NCI-H2171 (cell line): ENCODE results near the gene SCARB1.
"Not testable (repeated sequence)": the region's sequence is repeated elsewhere in the genome, so short reads cannot be mapped to it uniquely, and the experiment has no call there.

ENCODE experiments used
- DNase-seq: peaks from one replicate; lab custom pipeline; 2025; lab: John Stamatoyannopoulos, UW

Gene SCARB1, protein sequence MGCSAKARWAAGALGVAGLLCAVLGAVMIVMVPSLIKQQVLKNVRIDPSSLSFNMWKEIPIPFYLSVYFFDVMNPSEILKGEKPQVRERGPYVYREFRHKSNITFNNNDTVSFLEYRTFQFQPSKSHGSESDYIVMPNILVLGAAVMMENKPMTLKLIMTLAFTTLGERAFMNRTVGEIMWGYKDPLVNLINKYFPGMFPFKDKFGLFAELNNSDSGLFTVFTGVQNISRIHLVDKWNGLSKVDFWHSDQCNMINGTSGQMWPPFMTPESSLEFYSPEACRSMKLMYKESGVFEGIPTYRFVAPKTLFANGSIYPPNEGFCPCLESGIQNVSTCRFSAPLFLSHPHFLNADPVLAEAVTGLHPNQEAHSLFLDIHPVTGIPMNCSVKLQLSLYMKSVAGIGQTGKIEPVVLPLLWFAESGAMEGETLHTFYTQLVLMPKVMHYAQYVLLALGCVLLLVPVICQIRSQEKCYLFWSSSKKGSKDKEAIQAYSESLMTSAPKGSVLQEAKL

DNA sequence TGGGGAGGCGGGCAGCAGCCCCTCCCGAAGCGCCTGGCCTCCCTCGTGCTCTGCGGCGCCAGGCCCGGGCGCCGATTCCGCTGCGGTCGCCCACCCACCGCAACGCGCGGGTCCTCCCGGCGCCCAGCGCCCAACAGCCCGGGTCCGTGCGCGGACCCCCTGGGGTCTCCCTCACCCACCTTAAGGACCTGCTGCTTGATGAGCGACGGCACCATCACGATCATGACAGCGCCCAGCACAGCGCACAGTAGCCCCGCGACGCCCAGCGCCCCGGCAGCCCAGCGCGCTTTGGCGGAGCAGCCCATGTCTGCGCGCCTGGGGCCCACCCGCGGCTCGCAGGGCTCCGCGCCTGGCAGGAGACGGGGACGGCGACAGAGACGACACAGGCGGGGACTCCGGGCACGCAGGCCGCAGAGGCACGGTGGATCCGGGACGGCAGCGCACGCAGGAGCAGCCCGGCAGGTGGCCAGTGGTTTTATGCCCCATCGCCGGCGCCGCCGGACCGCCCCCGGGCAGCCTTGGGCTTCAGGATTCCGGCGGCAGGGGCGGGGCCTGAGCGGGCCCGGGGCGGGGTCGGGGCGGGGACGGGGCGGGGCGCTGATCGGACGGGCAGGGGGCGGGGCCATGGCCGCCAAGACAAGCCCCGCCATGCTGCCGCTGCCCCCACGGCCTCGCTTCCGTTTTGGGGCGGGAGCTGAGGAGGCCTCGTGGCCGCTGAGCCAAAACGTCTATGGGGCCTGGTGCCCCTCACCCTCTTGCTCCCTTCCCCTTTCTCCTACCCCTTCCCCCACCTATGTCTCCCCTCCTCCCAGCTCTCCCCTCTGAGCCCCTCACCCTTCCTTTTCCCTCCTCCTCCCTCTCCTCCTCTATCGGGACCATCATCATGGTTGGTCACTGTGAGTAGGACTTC, at the start of gene SCARB1:
SCARB1 (minus strand) TSS at position 449 of the 910 bp plus-strand sequence; CDS start at position 305, 144 bp downstream.
- DNase-seq, result peak; percentile 74

DNA sequence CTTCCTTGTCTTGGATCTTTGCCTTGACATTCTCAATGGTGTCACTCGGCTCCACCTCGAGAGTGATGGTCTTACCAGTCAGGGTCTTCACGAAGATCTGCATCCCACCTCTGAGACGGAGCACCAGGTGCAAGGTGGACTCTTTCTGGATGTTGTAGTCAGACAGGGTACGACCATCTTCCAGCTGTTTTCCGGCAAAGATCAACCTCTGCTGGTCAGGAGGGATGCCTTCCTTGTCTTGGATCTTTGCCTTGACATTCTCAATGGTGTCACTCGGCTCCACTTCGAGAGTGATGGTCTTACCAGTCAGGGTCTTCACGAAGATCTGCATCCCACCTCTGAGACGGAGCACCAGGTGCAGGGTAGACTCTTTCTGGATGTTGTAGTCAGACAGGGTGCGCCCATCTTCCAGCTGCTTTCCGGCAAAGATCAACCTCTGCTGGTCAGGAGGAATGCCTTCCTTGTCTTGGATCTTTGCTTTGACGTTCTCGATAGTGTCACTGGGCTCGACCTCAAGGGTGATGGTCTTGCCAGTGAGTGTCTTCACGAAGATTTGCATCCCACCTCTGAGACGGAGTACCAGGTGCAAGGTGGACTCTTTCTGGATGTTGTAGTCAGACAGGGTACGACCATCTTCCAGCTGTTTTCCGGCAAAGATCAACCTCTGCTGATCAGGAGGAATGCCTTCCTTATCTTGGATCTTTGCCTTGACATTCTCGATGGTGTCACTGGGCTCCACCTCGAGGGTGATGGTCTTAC, 49.0 kb upstream of the SCARB1 start:
- DNase-seq, result not testable (repeated sequence)

DNA sequence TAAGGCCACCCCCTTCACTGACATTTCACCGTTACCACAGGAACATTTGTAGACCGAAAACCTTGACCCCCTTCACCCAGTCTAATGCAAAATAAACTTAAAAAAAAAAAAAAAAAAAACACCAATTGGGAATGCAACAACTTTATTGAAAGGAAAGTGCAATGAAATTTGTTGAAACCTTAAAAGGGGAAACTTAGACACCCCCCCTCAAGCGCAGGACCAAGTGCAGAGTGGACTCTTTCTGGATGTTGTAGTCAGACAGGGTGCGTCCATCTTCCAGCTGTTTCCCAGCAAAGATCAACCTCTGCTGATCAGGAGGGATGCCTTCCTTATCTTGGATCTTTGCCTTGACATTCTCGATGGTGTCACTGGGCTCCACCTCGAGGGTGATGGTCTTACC, 47.9 kb upstream of the SCARB1 start:
- not testable (repeated sequence) for DNase-seq

DNA sequence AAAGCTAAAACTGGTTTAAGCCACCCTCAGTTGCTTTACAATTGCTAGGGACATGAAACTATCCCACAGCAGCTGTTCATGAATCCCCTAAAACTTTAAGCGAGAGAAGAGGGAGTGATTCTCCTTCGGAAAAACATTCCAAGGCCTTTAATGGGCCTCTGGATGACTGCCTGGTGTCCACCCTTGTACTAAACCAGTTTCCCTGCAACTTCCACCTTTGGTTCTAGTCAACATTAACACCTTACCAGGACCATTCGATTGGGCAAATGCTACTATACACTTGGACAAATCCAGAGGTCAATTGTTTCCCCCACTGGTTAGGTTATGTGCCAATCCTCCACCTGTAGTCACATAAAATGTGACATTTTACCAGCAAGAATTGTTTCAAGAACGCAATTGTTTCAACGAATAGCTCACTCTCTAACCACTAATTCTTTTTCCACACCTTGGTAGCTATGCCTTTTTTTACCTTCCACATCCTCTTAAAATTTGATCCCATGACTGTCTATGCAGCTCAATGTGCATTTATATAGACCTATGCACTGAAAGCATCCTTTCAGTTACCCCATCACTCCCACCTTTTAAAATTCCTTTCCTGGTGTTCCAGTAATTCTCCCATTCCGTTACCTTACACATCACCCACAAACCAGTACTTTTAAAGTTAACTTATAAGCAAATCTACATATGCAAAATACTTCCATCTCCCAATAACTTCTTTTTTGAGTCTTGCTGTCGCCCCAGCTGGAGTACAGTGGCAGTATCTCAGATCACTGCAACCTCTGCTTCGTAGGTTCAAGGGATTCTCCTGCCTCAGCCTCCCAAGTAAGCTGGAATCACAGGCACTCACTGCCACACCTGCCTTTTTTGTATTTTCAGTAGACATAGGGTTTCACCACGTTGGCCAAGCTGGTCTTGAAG, 47.2 kb upstream of the SCARB1 start:
- no peak for DNase-seq

DNA sequence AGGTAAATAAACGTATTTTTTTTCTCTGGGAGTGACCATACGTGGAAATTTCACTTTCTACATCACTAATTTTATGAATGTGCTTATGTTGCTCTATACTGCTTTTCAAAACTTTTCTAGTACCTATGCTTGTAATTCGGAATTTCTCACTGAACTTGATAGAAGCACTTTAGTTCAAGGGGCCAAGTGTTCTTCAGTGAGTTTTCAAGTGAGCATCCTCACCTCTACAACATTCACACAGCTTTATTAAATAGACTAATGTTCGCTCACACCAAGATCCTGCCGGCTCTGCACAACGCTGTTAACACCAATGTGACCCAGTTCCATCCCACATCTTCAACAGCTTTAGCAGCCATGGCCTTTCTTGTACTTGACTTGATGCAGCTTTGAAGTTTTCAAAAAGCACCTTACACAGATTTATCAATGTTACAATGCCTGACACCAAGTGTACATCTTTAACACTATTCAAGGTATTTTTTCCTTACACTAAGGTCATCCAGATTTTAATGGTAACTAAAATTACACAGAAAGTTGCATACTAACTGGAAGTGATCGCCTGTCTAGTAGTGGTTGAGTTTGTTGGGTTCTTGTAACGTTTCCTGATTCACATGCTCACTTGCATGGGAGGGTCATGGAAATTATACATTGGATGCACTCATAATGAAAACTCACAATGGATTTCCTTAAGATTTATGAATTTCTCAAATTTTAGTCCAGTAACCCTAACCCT, 46.3 kb upstream of the SCARB1 start:
- DNase-seq, result no peak

DNA sequence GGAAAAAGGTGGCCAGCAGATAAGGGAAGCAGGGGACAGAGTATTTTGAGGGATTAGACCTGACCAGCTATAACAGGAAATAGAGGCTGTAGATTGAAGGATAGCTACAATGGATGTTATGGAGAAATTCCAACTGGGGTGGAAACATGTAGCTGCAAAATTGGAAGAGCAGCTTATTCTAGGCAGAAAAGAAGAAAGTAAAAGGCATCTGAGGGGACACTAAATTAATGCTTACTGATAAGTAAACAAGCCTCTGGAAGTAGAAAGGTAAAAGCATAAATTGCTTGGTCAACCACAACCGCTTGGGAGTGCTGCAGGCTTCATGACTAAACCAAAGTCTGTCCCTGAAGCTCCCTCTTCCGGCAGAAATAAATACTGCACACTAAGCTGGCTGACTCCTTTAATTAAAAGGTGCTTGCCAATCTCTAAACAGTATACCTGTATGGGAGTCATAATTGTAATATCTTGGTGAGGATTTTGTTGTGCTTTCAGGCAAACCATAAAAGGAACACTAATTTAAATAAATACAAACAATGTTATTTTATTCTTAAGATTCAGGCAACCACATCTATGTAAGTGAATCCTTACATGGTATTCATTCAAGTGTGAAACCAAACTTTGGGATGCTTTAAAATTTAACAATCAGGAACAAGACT, 43.1 kb upstream of the SCARB1 start:
- no peak for DNase-seq

DNA sequence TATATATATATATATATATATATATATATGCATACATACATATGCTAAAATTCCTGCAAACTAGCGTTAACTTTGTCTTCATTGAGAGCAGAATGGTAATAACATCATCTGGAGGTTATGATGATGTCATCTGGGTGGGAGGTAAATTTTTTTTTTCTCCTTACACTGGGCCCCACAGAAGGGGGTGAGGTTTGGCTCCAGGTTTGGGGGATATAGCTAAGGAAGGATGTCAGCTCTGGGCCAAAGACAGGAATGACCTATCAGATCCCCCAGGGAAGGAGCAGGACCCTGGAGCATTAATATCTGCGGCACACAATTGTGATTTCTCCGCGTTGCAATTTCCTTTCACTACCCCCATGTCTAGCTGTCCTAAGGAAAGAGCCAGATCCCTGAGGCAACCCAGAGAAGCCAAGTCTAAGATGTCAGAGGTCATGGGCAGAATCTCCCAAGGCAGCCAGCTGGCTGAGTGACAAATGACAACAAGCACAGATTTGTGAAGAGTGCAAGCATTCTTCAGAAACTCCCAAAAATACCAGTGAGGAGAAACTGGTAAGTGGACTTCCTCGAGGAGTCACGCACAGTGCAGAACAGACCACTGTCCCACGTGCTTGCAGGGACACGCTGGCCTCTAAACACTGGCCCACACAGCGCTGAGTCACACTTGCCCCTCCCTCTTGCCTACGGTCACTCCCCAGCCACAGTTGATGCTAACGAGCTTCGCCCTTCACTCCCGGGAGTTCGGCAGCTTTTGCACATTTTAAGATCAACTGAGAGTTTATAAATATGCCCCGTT, 40.8 kb upstream of the SCARB1 start:
- no peak for DNase-seq

DNA sequence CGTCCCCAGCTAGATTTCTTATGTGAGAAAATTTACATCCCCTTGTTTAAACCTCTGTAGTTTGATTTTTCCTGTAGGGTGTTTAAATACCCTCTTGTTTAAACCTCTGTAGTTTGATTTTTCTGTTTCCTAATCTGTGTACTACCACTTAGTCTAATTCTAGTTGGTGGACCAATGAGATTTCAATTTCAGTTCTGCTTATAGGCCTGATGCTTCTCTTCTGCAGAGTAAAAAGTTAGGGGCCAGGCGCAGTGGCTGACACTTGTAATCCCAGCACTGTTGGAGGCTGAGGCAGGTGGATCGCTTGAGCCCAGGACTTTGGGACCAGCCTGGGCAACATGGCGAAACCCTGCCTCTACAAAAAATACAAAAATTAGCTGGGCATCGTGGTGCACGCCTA, 39.3 kb upstream of the SCARB1 start:
- DNase-seq, result no peak

DNA sequence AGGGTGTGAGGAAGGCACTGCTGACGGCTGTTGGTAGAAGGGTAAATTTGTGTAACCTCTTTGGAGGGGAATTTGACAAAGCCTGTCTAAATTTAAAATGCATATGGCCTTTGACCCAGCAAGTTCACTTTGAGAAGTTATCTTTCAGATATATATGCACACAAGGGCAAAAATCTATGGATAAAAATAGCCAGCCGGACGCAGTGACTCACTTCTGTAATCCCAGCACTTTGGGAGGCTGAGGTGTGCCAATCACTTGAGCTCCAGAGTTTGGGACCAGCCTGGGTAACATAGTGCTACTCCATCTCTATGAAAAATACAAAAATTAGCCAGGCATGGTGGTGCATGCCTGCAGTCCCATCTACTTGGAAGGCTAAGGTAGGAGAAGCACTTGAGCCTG, 37.3 kb upstream of the SCARB1 start:
- no peak for DNase-seq

DNA sequence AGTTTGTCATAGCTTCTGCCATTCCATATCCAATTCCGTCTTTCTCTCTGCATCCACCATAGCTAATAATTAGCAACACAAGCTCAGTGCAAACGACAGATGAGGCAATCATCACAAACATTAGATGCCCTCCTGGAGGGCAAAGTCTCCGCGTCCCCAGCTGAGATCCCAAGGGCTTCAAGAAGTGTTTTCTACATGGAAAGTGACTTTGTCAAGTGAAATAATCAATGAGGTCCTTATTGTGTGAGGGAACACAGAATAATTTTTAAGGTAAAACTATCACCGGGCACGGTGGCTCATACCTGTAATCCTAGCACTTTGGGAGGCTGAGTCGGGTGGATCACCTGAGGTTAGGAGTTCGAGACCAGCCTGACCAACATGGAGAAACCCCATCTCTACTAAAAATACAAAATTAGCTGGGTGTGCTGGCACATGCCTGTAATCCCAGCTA, 36.7 kb upstream of the SCARB1 start:
- not testable (repeated sequence) for DNase-seq

DNA sequence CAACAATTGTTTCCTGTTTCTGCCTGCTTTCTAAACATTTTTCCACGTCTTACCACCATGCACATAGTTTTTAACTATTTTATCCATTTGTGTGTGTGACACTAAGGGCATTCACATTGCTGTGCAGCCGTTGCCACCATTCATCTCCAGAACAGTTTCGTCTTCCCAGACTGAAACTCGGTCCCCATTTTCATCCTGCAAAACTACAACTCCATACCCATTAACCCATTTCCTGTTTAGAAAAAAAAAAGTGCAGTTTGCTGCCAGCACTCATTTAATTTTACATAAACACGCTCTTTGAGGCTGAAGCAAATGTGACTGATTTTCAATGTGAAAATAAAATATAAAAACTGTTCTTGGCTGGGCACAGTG, 35.2 kb upstream of the SCARB1 start:
- DNase-seq, result no peak

DNA sequence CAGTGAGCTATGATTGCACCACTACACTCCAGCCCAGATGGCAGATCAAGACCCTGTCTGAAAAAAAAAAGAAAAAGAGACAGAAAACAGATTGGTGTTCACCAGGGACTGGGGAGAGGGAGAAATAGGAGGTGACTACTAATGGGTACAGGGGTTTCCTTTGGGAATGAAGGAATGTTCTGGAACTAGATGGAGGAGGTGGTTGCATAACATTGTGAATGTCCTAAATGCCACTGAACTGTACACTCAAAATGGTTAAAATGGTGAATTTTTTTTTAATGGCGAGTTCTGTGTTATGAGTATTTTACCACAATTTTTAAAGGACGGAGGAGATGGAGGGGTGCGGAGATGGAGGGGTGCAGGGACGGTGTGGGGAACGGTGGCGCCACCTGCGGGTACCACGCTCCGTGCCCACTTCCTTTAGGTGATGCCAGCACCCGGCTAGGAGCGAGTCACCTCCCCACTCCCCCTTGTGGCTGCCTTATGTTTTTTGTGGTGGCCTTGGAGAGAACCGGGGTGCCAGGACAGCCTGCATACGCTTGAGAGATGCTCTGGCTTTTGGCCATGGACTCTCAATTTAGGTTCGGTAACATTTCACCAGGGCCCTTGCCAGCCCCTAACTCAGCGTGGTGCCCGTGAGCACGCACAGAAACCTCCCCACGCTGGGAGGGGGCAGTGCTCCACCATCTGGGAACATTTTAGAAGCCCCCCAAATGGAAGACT, 34.7 kb upstream of the SCARB1 start:
- peak; percentile 39 for DNase-seq

DNA sequence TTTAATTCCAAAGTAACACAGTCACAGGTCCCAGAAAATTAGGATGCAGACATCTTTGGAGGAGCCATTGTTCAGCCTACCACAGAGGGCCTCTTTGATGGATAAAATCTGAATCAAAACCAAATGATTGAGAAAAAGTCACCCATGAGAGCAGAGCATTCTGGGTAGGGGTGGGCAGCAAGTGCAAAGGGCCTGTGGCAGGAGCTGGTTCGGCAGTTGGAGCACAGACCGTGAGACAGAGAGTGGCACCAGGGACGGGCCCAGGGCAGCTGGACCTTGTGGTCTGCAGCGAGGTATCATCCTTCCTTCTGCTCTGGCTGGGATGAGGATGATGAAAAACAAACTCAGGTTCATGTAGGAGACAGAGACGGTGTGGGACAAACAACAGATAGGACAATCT, 32.8 kb upstream of the SCARB1 start:
- no peak for DNase-seq

DNA sequence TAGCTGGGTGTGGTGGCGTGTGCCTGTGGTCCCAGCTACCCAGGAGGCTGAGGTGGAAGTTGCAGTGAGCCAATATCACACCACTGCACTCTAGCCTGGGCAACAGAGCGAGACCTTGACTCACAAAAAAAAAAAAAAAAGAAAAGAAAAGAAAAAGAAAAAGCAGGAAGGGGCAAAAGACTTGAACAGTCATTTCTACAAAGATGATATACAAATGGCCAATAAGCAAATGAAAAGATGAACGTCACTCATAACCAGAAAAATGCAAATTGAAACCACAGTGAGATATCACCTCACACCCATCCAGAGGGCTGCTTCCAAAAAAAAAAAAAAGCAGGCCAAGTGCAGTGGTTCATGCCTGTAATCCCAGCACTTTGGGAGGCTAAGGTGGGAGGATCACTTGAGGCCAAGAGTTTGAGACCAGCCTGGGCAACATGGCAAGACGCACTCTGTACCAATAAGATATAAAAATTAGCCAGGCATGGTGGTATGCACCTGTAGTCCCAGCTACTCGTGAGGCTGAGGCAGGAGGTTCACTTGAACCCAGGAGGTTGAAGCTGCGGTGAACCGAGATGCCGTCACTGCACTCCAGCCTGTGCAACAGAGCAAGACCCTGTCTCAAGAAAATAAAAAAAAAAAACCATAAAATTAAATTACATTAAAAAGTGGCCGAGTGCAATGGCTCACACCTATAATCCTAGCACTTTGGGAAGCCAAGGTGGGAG, 30.3 kb upstream of the SCARB1 start:
- DNase-seq, result no peak

DNA sequence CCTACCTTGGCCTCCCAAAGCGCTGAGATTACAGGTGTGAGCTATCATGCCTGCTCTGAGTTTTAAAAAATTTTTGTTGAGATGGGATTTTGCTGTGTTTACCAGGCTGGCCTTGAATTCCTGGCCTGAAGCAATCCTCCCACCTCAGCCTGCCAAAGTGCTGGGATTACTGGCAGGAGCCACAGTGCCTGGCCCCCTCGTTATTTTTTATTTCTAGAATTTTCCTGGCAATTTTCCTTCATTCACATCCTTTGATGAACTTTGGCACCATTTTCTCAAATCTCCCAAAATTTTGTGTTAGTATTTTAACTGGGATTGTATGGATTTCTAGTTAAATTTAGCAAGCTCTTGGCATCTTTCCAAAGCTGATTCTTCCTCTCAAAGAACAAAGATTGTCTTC, 24.6 kb upstream of the SCARB1 start:
- no peak for DNase-seq

DNA sequence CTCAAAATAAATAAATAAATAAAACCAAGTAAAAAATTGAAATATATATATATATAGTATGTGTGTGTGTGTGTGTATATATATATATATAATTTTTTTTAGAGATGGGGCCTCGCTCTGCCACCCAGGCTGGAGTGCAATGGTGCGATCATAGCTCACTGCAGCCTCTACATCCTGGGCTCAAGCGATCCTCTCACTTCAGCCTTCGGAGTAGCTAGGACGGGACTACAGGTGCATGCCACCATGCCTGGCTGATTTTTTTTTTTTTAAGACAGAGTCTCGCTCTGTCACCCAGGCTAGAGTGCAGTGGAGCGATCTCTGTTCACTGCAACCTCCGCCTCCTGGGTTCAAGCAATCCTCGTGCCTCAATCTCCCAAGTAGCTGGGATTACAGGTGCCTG, 24.1 kb upstream of the SCARB1 start:
- not testable (repeated sequence) for DNase-seq
